ENCODE results near the gene XPNPEP3. TPM values are rescaled to one million over a fixed set of nuclear protein-coding genes. Genes with fewer than 3 reads are reported as not detected.

The XPNPEP3 gene
- total RNA-seq, 1 donor from 2014 or later = 12.8 TPM

DNA sequence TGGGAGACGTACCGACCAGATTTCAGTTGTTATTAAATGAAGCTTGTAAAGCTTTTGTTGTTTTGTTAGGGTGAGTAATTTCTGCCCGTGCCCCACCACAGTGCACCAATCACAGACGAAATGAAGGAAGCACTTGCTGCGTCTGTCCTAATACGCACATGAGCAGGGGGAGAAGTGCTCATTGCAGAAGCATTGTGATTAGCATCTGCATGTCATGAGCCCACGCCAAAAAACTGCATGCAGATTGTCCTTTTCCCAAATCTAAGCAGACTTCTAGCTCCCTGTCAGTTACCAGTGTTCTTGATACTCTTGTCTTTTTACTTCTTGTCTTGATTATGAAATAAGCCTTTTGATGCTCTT, 109.8 kb downstream of the XPNPEP3 start:
- Histone ChIP-seq H3K27ac (no peak overlapping the region), H3K4me3 (no peak overlapping the region), H3K9me3 (no peaks in the 10 kb centered on the region), H3K4me1 (no peaks in the 10 kb centered on the region), H3K36me3 (peaks cover 0 to 37% of the 10 kb centered on the region in 2 donors), H3K27me3 (no peaks in the 10 kb centered on the region)
- intact Hi-C loops (cut with DNase I) = no loop called here
- TF ChIP-seq POLR2AphosphoS5 (IDR thresholded peaks at IDR 0.05; ENCODE audit: insufficient read depth in 1 of 2, low read depth in 1 of 2) (no peak), POLR2A (IDR thresholded peaks at IDR 0.05) (no peak), CTCF (IDR thresholded peaks at IDR 0.05) (no peak)
- no peak for DNase-seq (ENCODE audit: extremely low spot score in 2 of 2)

GRCh38 chr22:40967111-40967760, 110.3 kb downstream of the XPNPEP3 start:
- DNase-seq (ENCODE audit: extremely low spot score in 2 of 2) = no peak
- TF ChIP-seq CTCF (IDR thresholded peaks at IDR 0.05) = no peak
- intact Hi-C loops (cut with DNase I) = no loop called here
- Histone ChIP-seq H3K4me1 (no peaks in the 10 kb centered on the region), H3K27ac (no peak overlapping the region), H3K27me3 (no peaks in the 10 kb centered on the region), H3K9me3 (no peaks in the 10 kb centered on the region), H3K36me3 (peaks cover 0 to 38% of the 10 kb centered on the region in 2 donors), H3K4me3 (no peak overlapping the region)

DNA sequence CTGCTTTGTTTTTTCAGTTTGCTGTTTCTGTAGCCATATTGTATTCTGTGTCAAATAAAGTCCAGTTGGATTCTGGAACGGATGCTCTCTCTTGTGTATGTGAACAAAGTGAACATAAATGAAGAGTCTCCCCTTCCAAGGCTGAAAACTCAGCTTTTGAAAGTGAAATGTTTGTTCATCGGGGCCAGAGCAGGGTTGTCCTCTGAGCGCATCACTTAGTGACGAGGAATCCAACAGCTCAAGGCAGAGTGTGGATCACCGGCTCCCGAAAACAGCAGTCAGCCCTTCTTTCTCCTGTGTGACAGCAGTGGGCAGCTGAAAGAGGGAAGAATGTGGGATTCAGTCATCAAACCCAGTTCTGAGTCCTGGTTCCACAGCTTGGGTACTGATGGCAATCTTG, 115.6 kb downstream of the XPNPEP3 start:
- H3K27ac ChIP-seq = no peak overlapping the region
- no peak for DNase-seq (ENCODE audit: extremely low spot score in 2 of 2)
- peaks cover 0 to 26% of the 10 kb centered on the region in 2 donors for H3K36me3 ChIP-seq
- intact Hi-C loops (cut with DNase I) = no loop called here
- no peak overlapping the region for H3K4me3 ChIP-seq
- TF ChIP-seq CTCF (IDR thresholded peaks at IDR 0.05) (no peak), POLR2A (IDR thresholded peaks at IDR 0.05) (no peak), POLR2AphosphoS5 (IDR thresholded peaks at IDR 0.05; ENCODE audit: insufficient read depth in 1 of 2, low read depth in 1 of 2) (no peak)
- H3K27me3 ChIP-seq = no peaks in the 10 kb centered on the region
- no peaks in the 10 kb centered on the region for H3K9me3 ChIP-seq
- H3K4me1 ChIP-seq = no peaks in the 10 kb centered on the region

- intact Hi-C loops (cut with DNase I) = no loop called here
- no peaks in the 10 kb centered on the region for H3K9me3 ChIP-seq
- H3K4me3 ChIP-seq = no peak overlapping the region
- H3K27me3 ChIP-seq = no peaks in the 10 kb centered on the region
- peaks cover 0 to 20% of the 10 kb centered on the region in 2 donors for H3K36me3 ChIP-seq
- no peak for DNase-seq (ENCODE audit: extremely low spot score in 2 of 2)
- H3K27ac ChIP-seq = no peak overlapping the region
- TF ChIP-seq POLR2AphosphoS5 (IDR thresholded peaks at IDR 0.05; ENCODE audit: insufficient read depth in 1 of 2, low read depth in 1 of 2) = no peak
- TF ChIP-seq POLR2A (IDR thresholded peaks at IDR 0.05) = no peak
- TF ChIP-seq CTCF (IDR thresholded peaks at IDR 0.05) = no peak
- H3K4me1 ChIP-seq = no peaks in the 10 kb centered on the region
Observed at GRCh38 chr22:40973144-40973543, 116.2 kb downstream of the XPNPEP3 start.

DNA sequence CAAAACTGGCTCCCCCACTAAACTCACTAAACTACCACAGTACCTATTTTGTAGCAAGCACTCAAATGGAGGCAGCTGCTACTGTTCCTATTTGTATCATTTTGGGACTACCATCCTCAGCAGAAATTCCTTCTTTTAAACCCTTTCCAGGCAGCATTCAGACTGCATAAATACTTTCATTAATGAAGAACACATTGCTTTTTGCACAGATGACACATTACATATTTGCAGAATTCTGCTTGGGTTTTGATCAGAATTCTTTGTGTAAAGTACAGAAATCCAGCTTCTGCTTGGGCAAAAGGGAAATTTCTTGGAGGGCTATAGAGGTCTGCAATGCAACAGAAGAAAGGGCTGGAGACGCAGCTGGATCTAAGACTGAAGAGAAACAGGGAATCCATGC, 118.4 kb downstream of the XPNPEP3 start:
- Histone ChIP-seq H3K27ac (no peak overlapping the region), H3K4me3 (no peak overlapping the region), H3K9me3 (no peaks in the 10 kb centered on the region), H3K27me3 (no peaks in the 10 kb centered on the region), H3K36me3 (peaks cover 0 to 11% of the 10 kb centered on the region in 2 donors), H3K4me1 (no peaks in the 10 kb centered on the region)
- TF ChIP-seq POLR2AphosphoS5 (IDR thresholded peaks at IDR 0.05; ENCODE audit: insufficient read depth in 1 of 2, low read depth in 1 of 2) (no peak), POLR2A (IDR thresholded peaks at IDR 0.05) (no peak), CTCF (IDR thresholded peaks at IDR 0.05) (no peak)
- no peak for DNase-seq (ENCODE audit: extremely low spot score in 2 of 2)
- intact Hi-C loops (cut with DNase I) = no loop called here

Measured in vagina (tissue), 2 donors.